Liver (tissue), 3 donors: Measurements from ENCODE around the gene RXRG.

Experiments used
- RAD21 ChIP-seq, 2 donors: IDR thresholded peaks; 2 replicates each; pipeline ENCODE4 v1.6.1; 2016; ENCODE audit warnings: antibody characterized with exemption in 2 of 2, mild to moderate bottlenecking in 2 of 2
- TAF1 ChIP-seq: conservative IDR thresholded peaks from 2 replicates; pipeline ENCODE4 v1.6.1; 2016; ENCODE audit warnings: antibody characterized with exemption, mild to moderate bottlenecking
- YY1 ChIP-seq: IDR thresholded peaks from 2 replicates; pipeline ENCODE4 v1.6.1; 2016; ENCODE audit warnings: antibody characterized with exemption, mild to moderate bottlenecking
- TF ChIP-seq, protein P1 (sequence below): fragments of 150-350 bp; IDR thresholded peaks from 2 replicates; pipeline ENCODE4 v1.5.1; 2017; ENCODE audit warnings: improper control_type of control experiment, low read depth, low read length; ENCODE audit not compliant: missing input control
- TF ChIP-seq, protein P2 (sequence below): IDR thresholded peaks from 2 replicates; pipeline ENCODE4 v1.6.1; 2016; ENCODE audit warnings: antibody characterized with exemption
- donor health status: healthy.
- donor health status: healthy.

DNA sequence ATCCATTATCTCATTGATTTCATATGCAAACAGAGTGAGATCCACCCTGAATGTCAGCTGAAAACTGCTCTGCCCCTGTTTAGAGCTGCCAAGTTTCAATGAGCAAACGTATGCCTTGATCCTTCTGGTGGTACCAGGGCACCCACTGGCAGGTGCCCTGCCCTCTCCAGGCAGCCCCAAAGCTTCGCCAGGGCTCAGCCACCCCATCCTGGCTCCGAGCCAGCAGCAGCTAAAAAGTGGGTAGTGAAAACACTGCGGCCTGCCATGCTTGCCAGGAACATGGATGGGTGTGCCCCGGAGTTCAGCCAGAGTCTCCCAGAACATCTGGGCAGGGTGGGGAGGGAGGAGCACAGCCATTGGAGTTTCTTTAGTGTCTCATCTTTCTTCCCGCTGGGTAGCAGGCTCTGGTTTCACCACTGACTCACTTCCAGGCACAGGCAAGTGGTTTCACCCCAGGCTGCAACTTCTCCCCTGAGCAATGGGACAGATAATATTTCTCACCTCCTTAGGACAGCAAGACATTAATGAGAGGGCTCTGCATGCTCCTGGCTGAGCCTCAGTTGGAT, 80.3 kb downstream of the RXRG start:
- TF ChIP-seq, protein P1, sequence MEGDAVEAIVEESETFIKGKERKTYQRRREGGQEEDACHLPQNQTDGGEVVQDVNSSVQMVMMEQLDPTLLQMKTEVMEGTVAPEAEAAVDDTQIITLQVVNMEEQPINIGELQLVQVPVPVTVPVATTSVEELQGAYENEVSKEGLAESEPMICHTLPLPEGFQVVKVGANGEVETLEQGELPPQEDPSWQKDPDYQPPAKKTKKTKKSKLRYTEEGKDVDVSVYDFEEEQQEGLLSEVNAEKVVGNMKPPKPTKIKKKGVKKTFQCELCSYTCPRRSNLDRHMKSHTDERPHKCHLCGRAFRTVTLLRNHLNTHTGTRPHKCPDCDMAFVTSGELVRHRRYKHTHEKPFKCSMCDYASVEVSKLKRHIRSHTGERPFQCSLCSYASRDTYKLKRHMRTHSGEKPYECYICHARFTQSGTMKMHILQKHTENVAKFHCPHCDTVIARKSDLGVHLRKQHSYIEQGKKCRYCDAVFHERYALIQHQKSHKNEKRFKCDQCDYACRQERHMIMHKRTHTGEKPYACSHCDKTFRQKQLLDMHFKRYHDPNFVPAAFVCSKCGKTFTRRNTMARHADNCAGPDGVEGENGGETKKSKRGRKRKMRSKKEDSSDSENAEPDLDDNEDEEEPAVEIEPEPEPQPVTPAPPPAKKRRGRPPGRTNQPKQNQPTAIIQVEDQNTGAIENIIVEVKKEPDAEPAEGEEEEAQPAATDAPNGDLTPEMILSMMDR = no peak
- TF ChIP-seq YY1 = no peak
- TF ChIP-seq TAF1 = no peak
- no peak for TF ChIP-seq RAD21 (IDR thresholded peaks at IDR 0.05)
- TF ChIP-seq, protein P2, sequence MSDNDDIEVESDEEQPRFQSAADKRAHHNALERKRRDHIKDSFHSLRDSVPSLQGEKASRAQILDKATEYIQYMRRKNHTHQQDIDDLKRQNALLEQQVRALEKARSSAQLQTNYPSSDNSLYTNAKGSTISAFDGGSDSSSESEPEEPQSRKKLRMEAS = no peak
